ENCODE results near the gene ZGPAT.

GRCh38 chr20:63678667-63679465 is 29.0 kb upstream of the ZGPAT start:
- TF ChIP-seq CTCF (IDR thresholded peaks at IDR 0.05) (no peak), POLR2AphosphoS5 (IDR thresholded peaks at IDR 0.05) (no peak)
